Body of pancreas (tissue), 4 donors: ENCODE measurements around the gene SLBP. TPM values are rescaled to one million over a fixed set of nuclear protein-coding genes. Genes with fewer than 3 reads are reported as not detected.
"Not testable (repeated sequence)": the region's sequence is repeated elsewhere in the genome, so short reads cannot be mapped to it uniquely, and the experiment has no call there.

Experiments used
- ATAC-seq: fragments of 150-250 bp; one replicate; pipeline ENCODE4 v1.9.1; 2016
- DNase-seq, 4 donors: peaks; one replicate each; pipeline ENCODE4 v3.0.0-alpha.2; 2019
- H3K27ac ChIP-seq, 4 donors: fragments of 200-600 bp; sonication (generic); 1 replicate in 3 of 4; 2 replicates in 1 of 4; pipeline versions ENCODE4 v1.5.1 to v1.6.1; 2016 to 2019; ENCODE audit warnings: mild to moderate bottlenecking in 1 of 4, mixed read lengths in 1 of 4, moderate library complexity in 1 of 4
- H3K27me3 ChIP-seq, 2 donors: fragments of 200-600 bp; sonication (generic); one replicate each; pipeline ENCODE4 v1.6.0; 2016; ENCODE audit warnings: mild to moderate bottlenecking in 1 of 2
- H3K36me3 ChIP-seq, 2 donors: fragments of 200-600 bp; sonication (generic); replicated peaks in 1 of 2; 2 replicates each; pipeline ENCODE4 v1.5.1; 2016; ENCODE audit warnings: low read depth in 2 of 2; ENCODE audit not compliant: insufficient read depth in 1 of 2
- H3K4me1 ChIP-seq: fragments of 200-600 bp; sonication (generic); one replicate; pipeline ENCODE4 v1.6.0; 2016
- H3K4me3 ChIP-seq, 2 donors: fragments of 200-600 bp; sonication (generic); 1 replicate in 1 of 2; 2 replicates in 1 of 2; pipeline ENCODE4 v1.5.1; 2016 to 2019
- H3K9me3 ChIP-seq, 3 donors: fragments of 200-600 bp; sonication (generic); 1 replicate in 2 of 3; 2 replicates in 1 of 3; pipeline ENCODE4 v1.5.1; 2016
- POLR2A ChIP-seq, 3 donors: fragments of 450-650 bp; IDR thresholded peaks; one replicate each; pipeline ENCODE4 v1.6.1; 2016; ENCODE audit warnings: antibody characterized with exemption in 3 of 3, mild to moderate bottlenecking in 2 of 3
- WGBS, 2 donors: methylation state at CpG; one replicate each; pipeline ENCODE4 v1.1.5; 2017; 5-methylcytosine and 5-hydroxymethylcytosine counted together
- intact Hi-C: fragments of 100-400 bp; cut with DNase I; formaldehyde crosslinking; loops from one replicate; pipeline ENCODE4 v1.15.1; 2023
- total RNA-seq, 2 donors: library from RNA; depleted of rRNA; stranded (reverse); fragments of >200 nt; gene quantifications; one replicate each; pipeline ENCODE4 v1.1.0, GENCODE V29; 2016
- TF ChIP-seq, protein P1 (sequence below), 7 experiments: fragments of 450-650 bp in 4 of 7; fragments of 200-600 bp in 3 of 7; sonication (generic) in 3 of 7; IDR thresholded peaks; one replicate each; pipeline ENCODE4 v1.5.1; 2016 to 2019; ENCODE audit warnings: antibody characterized with exemption in 7 of 7

SLBP gene
- total RNA-seq, 2 donors from 2014 or later: 23.7 to 26.2 TPM

DNA sequence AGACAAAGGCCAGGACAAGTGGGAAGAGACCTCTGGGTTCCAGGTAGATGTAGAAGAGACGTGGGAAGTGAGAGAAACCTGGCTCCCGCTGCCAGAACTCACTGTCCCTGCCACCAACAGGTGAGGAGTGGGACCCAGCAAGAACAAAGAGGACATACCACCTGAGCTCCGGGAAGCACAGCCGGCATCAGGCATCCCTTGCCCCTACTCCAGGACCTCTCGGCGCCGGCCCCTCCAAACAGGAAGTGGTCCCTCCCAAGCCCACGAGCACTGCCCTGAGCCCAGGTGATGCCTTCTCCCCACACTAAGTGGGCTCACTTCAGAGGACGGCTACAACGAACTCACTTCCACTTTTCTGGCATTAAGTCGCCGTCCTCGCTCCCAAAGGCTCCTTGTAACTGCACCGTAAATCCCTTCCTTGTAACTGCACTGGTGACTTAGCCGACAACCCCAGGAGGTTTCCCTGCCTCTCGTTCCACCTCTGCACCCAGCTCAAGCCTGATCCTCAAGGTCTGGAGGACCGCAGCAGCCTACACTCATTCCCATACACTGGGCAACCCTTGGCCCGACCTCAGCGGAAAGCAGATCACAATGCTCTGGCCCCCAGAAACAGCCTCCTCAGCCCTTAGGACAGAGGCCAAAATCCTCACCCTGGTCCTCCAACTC is 36.9 kb downstream of the SLBP start:
- Histone ChIP-seq H3K4me3 (no peak overlapping the region), H3K4me1 (no peaks in the 10 kb centered on the region), H3K27ac (no peak overlapping the region), H3K9me3 (no peaks in the 10 kb centered on the region), H3K36me3 (no peaks in the 10 kb centered on the region), H3K27me3 (no peaks in the 10 kb centered on the region)
- no peak for DNase-seq
- no peak for TF ChIP-seq POLR2A (IDR thresholded peaks at IDR 0.05)
- TF ChIP-seq, protein P1, sequence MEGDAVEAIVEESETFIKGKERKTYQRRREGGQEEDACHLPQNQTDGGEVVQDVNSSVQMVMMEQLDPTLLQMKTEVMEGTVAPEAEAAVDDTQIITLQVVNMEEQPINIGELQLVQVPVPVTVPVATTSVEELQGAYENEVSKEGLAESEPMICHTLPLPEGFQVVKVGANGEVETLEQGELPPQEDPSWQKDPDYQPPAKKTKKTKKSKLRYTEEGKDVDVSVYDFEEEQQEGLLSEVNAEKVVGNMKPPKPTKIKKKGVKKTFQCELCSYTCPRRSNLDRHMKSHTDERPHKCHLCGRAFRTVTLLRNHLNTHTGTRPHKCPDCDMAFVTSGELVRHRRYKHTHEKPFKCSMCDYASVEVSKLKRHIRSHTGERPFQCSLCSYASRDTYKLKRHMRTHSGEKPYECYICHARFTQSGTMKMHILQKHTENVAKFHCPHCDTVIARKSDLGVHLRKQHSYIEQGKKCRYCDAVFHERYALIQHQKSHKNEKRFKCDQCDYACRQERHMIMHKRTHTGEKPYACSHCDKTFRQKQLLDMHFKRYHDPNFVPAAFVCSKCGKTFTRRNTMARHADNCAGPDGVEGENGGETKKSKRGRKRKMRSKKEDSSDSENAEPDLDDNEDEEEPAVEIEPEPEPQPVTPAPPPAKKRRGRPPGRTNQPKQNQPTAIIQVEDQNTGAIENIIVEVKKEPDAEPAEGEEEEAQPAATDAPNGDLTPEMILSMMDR (IDR thresholded peaks at IDR 0.05): no peak
- ATAC-seq: no peak
- intact Hi-C loops: no loop called here
- 80% methylated on average over 12 to 19 of the region's 19 CpGs for whole genome bisulfite sequencing, 2 donors

DNA sequence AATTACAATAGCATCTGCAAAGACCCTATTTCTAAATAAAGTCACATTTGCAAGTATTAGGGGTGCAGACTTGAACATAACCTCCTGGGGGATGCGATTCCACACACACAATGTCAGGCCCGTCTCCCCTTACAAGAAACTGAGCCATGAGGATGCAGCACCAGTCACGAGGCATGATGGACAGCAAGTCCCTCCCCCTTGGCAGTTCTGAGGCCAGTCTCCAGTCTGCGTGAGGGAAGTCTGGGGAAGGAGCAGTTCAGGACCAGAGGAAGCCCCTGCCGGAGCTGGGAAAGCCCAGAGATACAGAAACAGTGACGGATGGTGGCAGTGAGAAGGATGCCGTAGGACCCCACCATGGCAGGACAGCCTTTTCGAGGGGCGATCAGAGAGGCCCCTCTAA is 37.4 kb downstream of the SLBP start:
- 65 to 73% methylated on average over 9 of the region's 9 CpGs for WGBS, 2 donors
- H3K27me3 ChIP-seq: no peaks in the 10 kb centered on the region
- H3K4me3 ChIP-seq: no peak overlapping the region
- intact Hi-C loops: no loop called here
- TF ChIP-seq, protein P1 (IDR thresholded peaks at IDR 0.05): no peak
- TF ChIP-seq POLR2A (IDR thresholded peaks at IDR 0.05): no peak
- no peaks in the 10 kb centered on the region for H3K36me3 ChIP-seq
- no peaks in the 10 kb centered on the region for H3K9me3 ChIP-seq
- H3K4me1 ChIP-seq: no peaks in the 10 kb centered on the region
- DNase-seq: no peak
- no peak for ATAC-seq
- H3K27ac ChIP-seq: no peak overlapping the region

DNA sequence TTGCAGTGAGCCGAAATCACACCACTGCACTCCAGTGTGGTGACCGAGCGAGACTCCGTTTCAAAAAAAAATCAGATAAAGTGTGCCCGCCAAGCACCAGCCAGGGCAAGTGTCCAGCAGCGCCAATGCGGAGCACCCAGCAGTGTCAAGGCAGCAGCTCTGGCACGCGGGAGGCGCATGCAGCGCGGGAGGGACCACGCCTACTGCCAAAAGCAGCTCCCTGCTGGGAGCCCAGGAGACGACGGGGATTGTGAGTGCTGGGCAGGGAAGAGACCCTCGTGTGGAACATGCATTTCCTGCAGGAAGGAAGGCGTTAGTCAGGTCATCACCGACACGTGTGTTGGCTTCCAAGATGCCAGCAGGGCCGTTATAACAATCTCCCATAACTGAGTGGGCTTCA is 38.4 kb downstream of the SLBP start:
- ATAC-seq (no peak), DNase-seq (no peak)
- no peak overlapping the region for H3K4me3 ChIP-seq
- TF ChIP-seq, protein P1 (IDR thresholded peaks at IDR 0.05): no peak
- TF ChIP-seq POLR2A (IDR thresholded peaks at IDR 0.05): no peak
- WGBS, 2 donors: 85 to 87% methylated on average over 20 of the region's 20 CpGs
- H3K36me3 ChIP-seq: no peaks in the 10 kb centered on the region
- no peaks in the 10 kb centered on the region for H3K4me1 ChIP-seq
- no peaks in the 10 kb centered on the region for H3K9me3 ChIP-seq
- H3K27ac ChIP-seq: no peak overlapping the region
- intact Hi-C loops: no loop called here
- no peaks in the 10 kb centered on the region for H3K27me3 ChIP-seq

DNA sequence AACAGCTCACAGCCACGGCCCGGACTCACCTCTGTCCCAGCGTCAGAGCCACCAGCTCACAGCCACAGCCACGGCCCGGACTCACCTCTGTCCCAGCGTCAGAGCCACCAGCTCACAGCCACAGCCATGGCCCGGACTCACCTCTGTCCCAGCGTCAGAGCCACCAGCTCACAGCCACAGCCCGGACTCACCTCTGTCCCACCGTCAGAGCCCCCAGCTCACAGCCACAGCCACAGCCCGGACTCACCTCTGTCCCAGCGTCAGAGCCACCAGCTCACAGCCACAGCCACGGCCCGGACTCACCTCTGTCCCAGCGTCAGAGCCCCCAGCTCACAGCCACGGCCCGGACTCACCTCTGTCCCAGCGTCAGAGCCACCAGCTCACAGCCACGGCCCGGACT is 41.1 kb downstream of the SLBP start:
- H3K4me3 ChIP-seq, intact Hi-C loops, H3K9me3 ChIP-seq, DNase-seq, H3K4me1 ChIP-seq, ATAC-seq, H3K27me3 ChIP-seq, H3K36me3 ChIP-seq, H3K27ac ChIP-seq: not testable (repeated sequence)
- 89 to 93% methylated on average over 13 to 17 of the region's 20 CpGs for WGBS, 2 donors

DNA sequence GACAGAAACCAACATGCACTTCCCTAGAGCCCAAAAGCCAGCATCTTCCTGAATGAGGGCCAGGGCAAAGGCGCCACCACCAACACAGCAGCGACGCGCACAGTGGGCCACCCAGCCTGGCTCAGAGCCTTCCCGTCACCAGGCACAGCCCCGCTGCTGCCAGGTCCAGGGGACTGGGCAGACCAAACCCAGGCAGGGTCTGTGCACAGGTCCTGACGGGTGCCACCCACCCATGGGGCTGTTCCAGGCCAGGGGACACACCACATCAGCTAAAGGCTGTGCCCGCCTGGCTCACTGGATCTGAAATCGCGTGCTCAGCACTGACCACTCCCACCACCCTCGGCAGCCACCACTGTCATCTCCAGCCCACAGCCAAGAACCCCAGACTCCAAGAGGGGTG is 41.8 kb downstream of the SLBP start:
- 90 to 100% methylated on average over 2 to 10 of the region's 11 CpGs for WGBS, 2 donors
- Histone ChIP-seq H3K27me3 (no peaks in the 10 kb centered on the region), H3K9me3 (no peaks in the 10 kb centered on the region), H3K36me3 (no peaks in the 10 kb centered on the region), H3K27ac (no peak overlapping the region), H3K4me3 (no peak overlapping the region), H3K4me1 (no peaks in the 10 kb centered on the region)
- TF ChIP-seq, protein P1 (IDR thresholded peaks at IDR 0.05): no peak
- no peak for TF ChIP-seq POLR2A (IDR thresholded peaks at IDR 0.05)
- intact Hi-C loops: no loop called here
- ATAC-seq: no peak
- no peak for DNase-seq
